NT2/D1 (cell line): ENCODE results near the gene CNPPD1.
"Not testable (repeated sequence)": the region's sequence is repeated elsewhere in the genome, so short reads cannot be mapped to it uniquely, and the experiment has no call there.

ENCODE experiments used
- DNase-seq: peaks from one replicate; pipeline ENCODE4 v3.0.0-alpha.2; 2011; ENCODE audit warnings: low read depth, low spot score
- H3K27me3 ChIP-seq: 2 replicates; pipeline ENCODE4 v1.6.0; 2011; ENCODE audit warnings: mild to moderate bottlenecking; ENCODE audit not compliant: insufficient read length, insufficient read depth
- H3K36me3 ChIP-seq: 2 replicates; pipeline ENCODE4 v1.6.1; 2011; ENCODE audit warnings: mild to moderate bottlenecking, low read length, mixed read lengths; ENCODE audit not compliant: insufficient read depth, insufficient read length
- H3K4me1 ChIP-seq: 2 replicates; pipeline ENCODE4 v1.5.1; 2011; ENCODE audit not compliant: insufficient read depth, insufficient read length
- H3K4me3 ChIP-seq: 2 replicates; pipeline ENCODE4 v1.5.1; 2011; ENCODE audit warnings: low read depth; ENCODE audit not compliant: insufficient read length
- H3K9ac ChIP-seq: 2 replicates; pipeline ENCODE4 v1.6.0; 2011; ENCODE audit warnings: low read depth; ENCODE audit not compliant: insufficient read length
- H3K9me3 ChIP-seq: 2 replicates; pipeline ENCODE4 v1.5.1; 2011; ENCODE audit warnings: mild to moderate bottlenecking, low read length; ENCODE audit not compliant: insufficient read depth
- SUZ12 ChIP-seq: IDR thresholded peaks from 2 replicates; pipeline ENCODE4 v1.6.1; 2011; ENCODE audit not compliant: insufficient read length, insufficient read depth; ENCODE audit errors: extremely low read depth
- YY1 ChIP-seq: IDR thresholded peaks from 2 replicates; pipeline ENCODE4 v1.6.1; 2011; ENCODE audit not compliant: insufficient read length, insufficient read depth
- ZNF274 ChIP-seq: IDR thresholded peaks from 2 replicates; pipeline ENCODE4 v1.6.1; 2011; ENCODE audit warnings: mild to moderate bottlenecking, low read depth, low read length

CNPPD1 gene

DNA sequence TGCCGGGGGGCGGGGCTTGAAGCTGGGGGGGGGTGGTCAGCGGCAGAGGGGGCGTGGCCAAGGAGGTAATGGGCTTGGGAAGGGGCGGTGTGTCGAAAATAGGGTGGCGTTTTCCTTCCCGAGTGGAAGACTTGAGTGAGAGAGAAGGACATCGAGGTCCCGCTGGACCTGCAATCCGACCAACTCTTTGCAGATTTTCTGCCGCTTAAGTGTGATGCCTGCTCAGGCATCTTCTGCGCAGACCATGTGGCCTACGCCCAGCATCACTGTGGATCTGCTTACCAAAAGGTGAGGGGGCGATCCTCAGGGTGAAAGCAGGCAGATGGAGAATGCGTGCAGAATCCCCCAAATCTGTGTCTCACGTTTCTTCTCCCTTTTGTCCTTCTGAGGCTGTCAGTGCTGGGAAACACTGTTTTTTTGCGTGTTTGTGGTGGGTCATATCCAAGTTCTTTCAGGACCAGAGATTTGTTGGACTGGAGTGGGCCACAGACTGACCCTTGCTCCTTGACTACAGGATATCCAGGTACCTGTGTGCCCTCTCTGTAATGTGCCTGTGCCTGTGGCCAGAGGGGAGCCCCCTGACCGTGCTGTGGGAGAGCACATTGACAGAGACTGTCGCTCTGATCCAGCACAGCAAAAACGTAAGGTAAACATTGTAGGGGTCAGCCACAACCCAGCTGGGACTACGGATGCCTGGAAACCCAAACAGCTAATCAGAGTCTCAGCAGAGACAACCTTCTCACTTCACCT, 30.6 kb upstream of the CNPPD1 start:
- Histone ChIP-seq H3K9me3 (0 out of 2 replicates have a peak, but pooled peaks cover 9% of the 10 kb centered on the region), H3K36me3 (peaks cover 43% of the 10 kb centered on the region), H3K4me1 (peaks cover 3% of the 10 kb centered on the region), H3K4me3 (peak overlapping the region; percentile 41), H3K27me3 (no peaks in the 10 kb centered on the region), H3K9ac (peak overlapping the region; percentile 88)
- no peak for TF ChIP-seq SUZ12
- TF ChIP-seq ZNF274, result no peak
- TF ChIP-seq YY1, result no peak
- DNase-seq, result no peak

- Histone ChIP-seq H3K4me1 (peaks cover 3% of the 10 kb centered on the region), H3K9ac (peak within 1 kb of the TSS; percentile 91), H3K9me3 (0 out of 2 replicates have a peak, but pooled peaks cover 10% of the 10 kb centered on the region), H3K27me3 (no peaks in the 10 kb centered on the region), H3K36me3 (peaks cover 38% of the 10 kb centered on the region), H3K4me3 (peak within 1 kb of the TSS; percentile 68)
- DNase-seq, result peak; percentile 93
- TF ChIP-seq ZNF274 (no peak), SUZ12 (no peak), YY1 (no peak)
Observed at GRCh38 chr2:219206328-219207133, 29.8 kb upstream of the CNPPD1 start, which contains the start of gene ZFAND2B. Gene ZFAND2B, plus strand, starts transcription at chr2:219206782. Its CDS starts 206 bp downstream, at chr2:219206988.

DNA sequence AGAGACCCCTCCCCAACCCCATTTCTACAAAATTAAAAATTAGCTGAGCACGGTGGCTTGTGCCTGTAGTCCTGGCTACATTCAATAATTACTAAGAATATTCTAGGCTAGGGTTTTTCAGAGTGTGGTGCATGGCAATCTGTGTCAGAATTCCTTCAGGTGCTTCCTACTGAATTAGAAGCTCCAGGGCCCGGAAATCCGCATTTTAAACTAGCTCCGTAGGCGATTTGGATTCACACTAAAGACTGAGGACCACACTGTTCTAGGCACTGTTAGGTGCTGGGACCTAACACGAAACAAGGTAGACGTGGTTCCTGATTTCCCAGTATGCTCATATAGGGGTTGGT, 29.2 kb upstream of the CNPPD1 start:
- Histone ChIP-seq H3K27me3 (no peaks in the 10 kb centered on the region), H3K4me3 (peak overlapping the region; percentile 68), H3K36me3 (peaks cover 33% of the 10 kb centered on the region), H3K4me1 (peaks cover 3% of the 10 kb centered on the region), H3K9me3 (peaks cover 15% of the 10 kb centered on the region; the same call in 1 of the 2 replicates), H3K9ac (peak overlapping the region; percentile 91)
- TF ChIP-seq ZNF274, result no peak
- no peak for TF ChIP-seq SUZ12
- no peak for TF ChIP-seq YY1
- DNase-seq, result no peak

GRCh38 chr2:219205165-219205538, 28.4 kb upstream of the CNPPD1 start:
- no peaks in the 10 kb centered on the region for H3K27me3 ChIP-seq
- peaks cover 25% of the 10 kb centered on the region for H3K36me3 ChIP-seq
- H3K4me1 ChIP-seq, result peaks cover 3% of the 10 kb centered on the region
- H3K4me3 ChIP-seq, result no peak overlapping the region
- peaks cover 15% of the 10 kb centered on the region; the same call in 1 of the 2 replicates for H3K9me3 ChIP-seq
- H3K9ac ChIP-seq, result no peak overlapping the region
- TF ChIP-seq YY1, result no peak
- TF ChIP-seq SUZ12, result no peak
- TF ChIP-seq ZNF274, result no peak
- DNase-seq, result no peak

DNA sequence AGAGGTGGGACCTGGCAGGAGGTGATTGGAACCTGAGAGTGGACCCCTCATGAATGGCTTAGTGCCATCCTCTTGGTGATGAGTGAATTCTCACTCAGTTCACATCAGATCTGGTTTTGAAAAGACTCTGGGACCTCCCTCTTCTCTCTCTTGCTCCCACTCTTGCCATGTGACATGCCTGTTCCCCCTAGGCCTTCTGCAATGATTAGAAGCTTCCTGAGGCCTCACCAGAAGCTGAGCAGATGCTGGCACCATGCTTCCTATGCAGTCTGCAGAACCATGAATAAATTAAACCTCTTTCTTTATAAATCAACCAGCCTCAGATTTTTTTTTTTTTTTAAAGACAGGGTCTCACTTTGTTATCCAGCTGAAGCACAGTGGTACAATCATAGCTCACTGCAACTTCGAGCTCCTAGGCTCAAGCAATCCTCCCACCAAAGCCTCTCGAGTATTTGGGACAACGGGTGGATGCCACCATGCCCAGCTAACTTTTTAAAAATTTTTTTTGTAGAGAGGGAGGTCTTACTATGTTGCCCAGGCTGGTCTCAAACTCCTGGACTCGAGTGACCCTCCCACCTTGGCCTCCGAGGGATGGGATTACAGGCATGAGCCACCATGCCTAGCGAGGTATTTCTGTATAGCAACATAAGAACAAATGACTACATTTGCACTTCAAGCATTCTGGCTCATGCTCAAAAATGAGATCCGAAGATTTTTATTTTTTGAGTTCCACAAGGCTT, 27.9 kb upstream of the CNPPD1 start:
- no peak overlapping the region for H3K4me3 ChIP-seq
- DNase-seq, result no peak
- peaks cover 15% of the 10 kb centered on the region; the same call in 1 of the 2 replicates for H3K9me3 ChIP-seq
- no peaks in the 10 kb centered on the region for H3K27me3 ChIP-seq
- TF ChIP-seq ZNF274, result no peak
- TF ChIP-seq SUZ12, result no peak
- TF ChIP-seq YY1, result no peak
- no peak overlapping the region for H3K9ac ChIP-seq
- peaks cover 20% of the 10 kb centered on the region for H3K36me3 ChIP-seq
- H3K4me1 ChIP-seq, result peaks cover 3% of the 10 kb centered on the region

DNA sequence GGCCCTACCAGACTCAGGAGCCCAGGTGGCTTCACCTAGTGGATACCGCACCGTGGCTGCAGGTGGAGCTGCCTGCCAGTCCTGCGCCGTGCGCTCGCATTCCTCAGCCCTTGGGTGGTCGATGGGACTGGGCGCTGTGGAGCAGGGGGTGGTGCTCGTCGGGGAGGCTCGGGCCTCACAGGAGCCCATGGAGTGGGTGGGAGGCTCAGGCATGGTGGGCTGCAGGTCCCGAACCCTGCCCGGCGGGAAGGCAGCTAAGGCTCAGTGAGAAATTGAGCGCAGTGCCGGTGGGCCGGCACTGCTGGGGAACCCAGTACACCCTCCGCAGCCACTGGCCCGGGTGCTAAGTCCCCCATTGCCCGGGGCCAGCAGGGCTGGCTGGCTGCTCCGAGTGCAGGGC, 24.6 kb upstream of the CNPPD1 start:
- not testable (repeated sequence) for H3K36me3 ChIP-seq, H3K4me1 ChIP-seq, H3K9ac ChIP-seq, H3K4me3 ChIP-seq, DNase-seq, H3K27me3 ChIP-seq
- peaks cover 15% of the 10 kb centered on the region; the same call in 1 of the 2 replicates for H3K9me3 ChIP-seq

DNA sequence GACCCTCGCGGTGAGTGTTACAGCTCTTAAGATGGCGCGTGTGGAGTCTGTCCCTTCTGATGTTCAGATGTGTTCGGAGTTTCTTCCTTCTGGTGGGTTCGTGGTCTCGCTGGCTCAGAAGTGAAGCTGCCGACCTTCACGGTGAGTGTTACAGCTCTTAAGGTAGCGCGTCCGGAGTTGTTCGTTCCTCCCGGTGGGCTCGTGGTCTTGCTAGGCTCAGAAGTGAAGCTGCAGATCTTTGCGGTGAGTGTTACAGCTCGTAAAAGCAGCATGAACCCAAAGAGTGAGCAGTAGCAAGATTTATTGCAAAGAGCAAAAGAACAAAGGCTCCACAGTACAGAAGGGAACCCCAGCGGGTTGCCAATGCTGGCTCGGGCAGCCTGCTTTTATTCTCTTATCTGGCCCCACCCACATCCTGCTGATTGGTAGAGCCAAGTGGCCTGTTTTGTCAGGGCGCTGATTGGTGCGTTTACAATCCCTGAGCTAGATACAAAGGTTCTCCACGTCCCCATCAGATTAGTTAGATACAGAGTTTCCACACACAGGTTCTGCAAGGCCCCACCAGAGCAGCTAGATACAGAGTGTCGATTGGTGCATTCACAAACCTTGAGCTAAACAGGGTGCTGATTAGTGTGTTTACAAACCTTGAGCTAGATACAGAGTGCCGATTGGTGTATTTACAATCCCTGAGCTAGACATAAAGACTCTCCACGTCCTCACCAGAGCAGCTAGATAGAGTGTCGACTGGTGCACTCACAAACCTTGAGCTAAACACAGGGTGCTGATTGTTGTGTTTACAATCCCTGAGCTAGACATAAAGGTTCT, 24.0 kb upstream of the CNPPD1 start:
- H3K4me1 ChIP-seq, H3K9ac ChIP-seq, H3K4me3 ChIP-seq, H3K27me3 ChIP-seq, H3K36me3 ChIP-seq, DNase-seq: not testable (repeated sequence)
- H3K9me3 ChIP-seq, result peaks cover 15% of the 10 kb centered on the region; the same call in 1 of the 2 replicates
